ENCODE measurements around the gene BORCS8. TPM values are rescaled to one million over a fixed set of nuclear protein-coding genes. Genes with fewer than 3 reads are reported as not detected.

BORCS8 gene
- total RNA-seq, 1 donor from 2014 or later, result 33.5 TPM

DNA sequence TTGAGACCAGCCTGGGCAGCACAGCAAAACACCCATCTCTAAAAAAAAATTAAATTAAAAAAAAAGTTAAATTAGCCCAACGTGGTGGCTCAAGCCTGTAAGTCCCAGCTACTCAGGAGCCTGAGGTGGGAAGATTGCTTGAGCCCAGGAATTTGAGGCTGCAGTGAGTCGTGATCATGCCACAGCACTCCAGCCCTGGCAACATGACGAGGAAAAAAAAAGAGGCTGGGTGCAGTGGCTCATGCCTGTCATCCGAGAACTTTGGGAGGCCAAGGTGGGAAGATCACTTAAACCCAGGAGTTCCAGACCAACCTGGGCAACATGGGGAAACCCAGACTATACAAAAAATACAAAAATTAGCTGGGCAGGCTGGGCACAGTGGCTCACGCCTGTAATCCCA, 51.5 kb downstream of the BORCS8 start:
- H3K4me1 ChIP-seq (ENCODE audit: insufficient read depth, low read length), result peaks cover 8% of the 10 kb centered on the region
- H3K27me3 Mint-ChIP-seq (ENCODE audit: low read depth, unreplicated experiment), result peaks cover 7% of the 10 kb centered on the region
- no peak overlapping the region for H3K4me3 Mint-ChIP-seq (ENCODE audit: unreplicated experiment)
- no peaks in the 10 kb centered on the region for H4K20me1 ChIP-seq (ENCODE audit: insufficient read depth, low read length)
- no peak overlapping the region for H3K27ac ChIP-seq (ENCODE audit: low read depth, low read length)
- no peak overlapping the region for H3K27ac Mint-ChIP-seq (ENCODE audit: unreplicated experiment)
- H3K36me3 Mint-ChIP-seq (ENCODE audit: low read depth, unreplicated experiment), result no peaks in the 10 kb centered on the region
- no peak for TF ChIP-seq EZH2 (IDR thresholded peaks at IDR 0.05; ENCODE audit: insufficient read depth, low read length)
- TF ChIP-seq, protein P1, sequence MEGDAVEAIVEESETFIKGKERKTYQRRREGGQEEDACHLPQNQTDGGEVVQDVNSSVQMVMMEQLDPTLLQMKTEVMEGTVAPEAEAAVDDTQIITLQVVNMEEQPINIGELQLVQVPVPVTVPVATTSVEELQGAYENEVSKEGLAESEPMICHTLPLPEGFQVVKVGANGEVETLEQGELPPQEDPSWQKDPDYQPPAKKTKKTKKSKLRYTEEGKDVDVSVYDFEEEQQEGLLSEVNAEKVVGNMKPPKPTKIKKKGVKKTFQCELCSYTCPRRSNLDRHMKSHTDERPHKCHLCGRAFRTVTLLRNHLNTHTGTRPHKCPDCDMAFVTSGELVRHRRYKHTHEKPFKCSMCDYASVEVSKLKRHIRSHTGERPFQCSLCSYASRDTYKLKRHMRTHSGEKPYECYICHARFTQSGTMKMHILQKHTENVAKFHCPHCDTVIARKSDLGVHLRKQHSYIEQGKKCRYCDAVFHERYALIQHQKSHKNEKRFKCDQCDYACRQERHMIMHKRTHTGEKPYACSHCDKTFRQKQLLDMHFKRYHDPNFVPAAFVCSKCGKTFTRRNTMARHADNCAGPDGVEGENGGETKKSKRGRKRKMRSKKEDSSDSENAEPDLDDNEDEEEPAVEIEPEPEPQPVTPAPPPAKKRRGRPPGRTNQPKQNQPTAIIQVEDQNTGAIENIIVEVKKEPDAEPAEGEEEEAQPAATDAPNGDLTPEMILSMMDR (IDR thresholded peaks at IDR 0.05; ENCODE audit: insufficient read depth, low read depth, low read length), result no peak
- H2AFZ ChIP-seq (ENCODE audit: low read depth, low read length), result no peak overlapping the region
- DNase-seq (ENCODE audit: low read depth) (peak; percentile 45), FAIRE-seq (no peak)
- H3K27me3 ChIP-seq (ENCODE audit: insufficient read depth, low read length), result no peaks in the 10 kb centered on the region
- H3K9ac ChIP-seq (ENCODE audit: low read length), result no peak overlapping the region
- H3K4me3 ChIP-seq (ENCODE audit: insufficient read depth, low read depth, low read length), result no peak overlapping the region
- H3K4me1 Mint-ChIP-seq (ENCODE audit: low read depth, unreplicated experiment), result peaks cover 3% of the 10 kb centered on the region
- no peaks in the 10 kb centered on the region for H3K36me3 ChIP-seq (ENCODE audit: insufficient read depth, low read length)
- H3K9me3 Mint-ChIP-seq (ENCODE audit: unreplicated experiment), result no peaks in the 10 kb centered on the region
- H3K9me3 ChIP-seq (ENCODE audit: insufficient read depth, low read depth, low read length), result no peaks in the 10 kb centered on the region
- H3K79me2 ChIP-seq (ENCODE audit: insufficient read depth, low read length), result peaks cover 12% of the 10 kb centered on the region
- no peak overlapping the region for H3K4me2 ChIP-seq (ENCODE audit: low read length)

DNA sequence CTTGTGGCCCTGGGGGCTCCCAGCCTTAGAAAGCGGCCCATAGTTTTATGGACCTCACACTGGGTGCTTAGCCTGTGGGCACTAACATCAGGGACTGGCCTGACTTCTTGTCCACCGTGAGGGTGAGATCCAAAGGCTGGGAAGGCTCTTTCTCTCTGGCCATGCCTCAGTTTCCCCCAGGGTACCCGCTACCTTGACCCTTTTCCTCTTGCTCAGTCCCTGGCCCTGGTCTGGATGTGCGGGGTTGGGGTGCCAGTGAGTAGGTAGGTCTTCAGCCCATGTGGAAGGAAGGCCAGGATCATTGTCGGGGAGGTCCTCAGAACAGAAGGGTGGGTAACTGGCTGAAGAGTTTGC, 52.1 kb downstream of the BORCS8 start:
- no peaks in the 10 kb centered on the region for H3K36me3 ChIP-seq (ENCODE audit: insufficient read depth, low read length)
- peaks cover 12% of the 10 kb centered on the region for H3K79me2 ChIP-seq (ENCODE audit: insufficient read depth, low read length)
- no peaks in the 10 kb centered on the region for H4K20me1 ChIP-seq (ENCODE audit: insufficient read depth, low read length)
- H3K27ac ChIP-seq (ENCODE audit: low read depth, low read length), result no peak overlapping the region
- DNase-seq (ENCODE audit: low read depth) (no peak), FAIRE-seq (no peak)
- no peaks in the 10 kb centered on the region for H3K9me3 Mint-ChIP-seq (ENCODE audit: unreplicated experiment)
- no peaks in the 10 kb centered on the region for H3K9me3 ChIP-seq (ENCODE audit: insufficient read depth, low read depth, low read length)
- H3K4me3 Mint-ChIP-seq (ENCODE audit: unreplicated experiment), result no peak overlapping the region
- H3K4me3 ChIP-seq (ENCODE audit: insufficient read depth, low read depth, low read length), result no peak overlapping the region
- H3K9ac ChIP-seq (ENCODE audit: low read length), result no peak overlapping the region
- no peak for TF ChIP-seq EZH2 (IDR thresholded peaks at IDR 0.05; ENCODE audit: insufficient read depth, low read length)
- TF ChIP-seq, protein P1 (IDR thresholded peaks at IDR 0.05; ENCODE audit: insufficient read depth, low read depth, low read length), result no peak
- H3K36me3 Mint-ChIP-seq (ENCODE audit: low read depth, unreplicated experiment), result no peaks in the 10 kb centered on the region
- peak overlapping the region; percentile 55 for H3K27ac Mint-ChIP-seq (ENCODE audit: unreplicated experiment)
- peaks cover 8% of the 10 kb centered on the region for H3K4me1 ChIP-seq (ENCODE audit: insufficient read depth, low read length)
- no peak overlapping the region for H3K4me2 ChIP-seq (ENCODE audit: low read length)
- H3K4me1 Mint-ChIP-seq (ENCODE audit: low read depth, unreplicated experiment), result peaks cover 3% of the 10 kb centered on the region
- peaks cover 7% of the 10 kb centered on the region for H3K27me3 Mint-ChIP-seq (ENCODE audit: low read depth, unreplicated experiment)
- H3K27me3 ChIP-seq (ENCODE audit: insufficient read depth, low read length), result no peaks in the 10 kb centered on the region
- no peak overlapping the region for H2AFZ ChIP-seq (ENCODE audit: low read depth, low read length)

DNA sequence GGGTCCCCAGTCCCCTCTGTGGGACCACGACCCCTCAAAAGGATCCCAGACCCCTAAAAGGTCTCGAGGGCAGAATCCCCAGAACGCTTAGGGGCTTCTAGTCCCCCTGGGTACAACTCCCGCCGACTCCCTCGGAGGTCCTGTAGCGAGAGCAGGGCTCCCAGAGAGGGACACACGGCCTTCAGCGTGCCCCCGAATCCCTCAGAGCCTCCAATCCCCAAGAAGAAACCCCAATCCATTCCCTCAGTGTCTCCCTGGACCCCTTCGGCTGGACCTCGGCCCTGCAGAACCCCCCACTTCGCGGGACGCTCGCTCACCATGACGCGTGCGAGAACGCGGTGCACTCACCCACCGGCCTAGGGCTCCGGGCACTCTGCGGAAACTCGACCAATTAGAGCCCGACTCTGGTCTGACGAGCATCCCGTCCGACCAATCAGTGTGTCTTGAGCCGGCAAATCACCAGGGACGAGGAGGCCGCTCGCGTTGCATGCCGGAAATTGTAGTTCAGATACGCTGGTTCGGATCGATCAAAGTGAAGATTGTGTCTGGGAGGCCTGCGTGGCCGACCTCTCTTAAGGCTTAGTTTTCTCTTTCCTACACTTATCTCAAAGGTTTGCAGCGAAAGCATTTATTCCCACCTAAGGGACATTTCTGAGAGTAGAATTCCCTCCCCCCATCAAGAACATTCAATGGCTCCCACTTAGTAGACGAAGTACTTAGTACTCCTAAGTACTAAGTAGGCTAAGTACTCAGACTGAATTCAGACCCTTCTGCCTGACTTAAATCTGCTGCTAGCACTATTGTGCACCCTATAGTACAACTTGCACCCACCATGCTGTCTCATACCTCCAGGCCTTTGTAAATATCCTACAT, 53.6 kb downstream of the BORCS8 start, which contains the start of gene TMEM161A:
Gene TMEM161A, minus strand, starts transcription at position 370 of the 873 bp plus-strand sequence. Its CDS starts 50 bp downstream, at position 320.
- Histone ChIP-seq H3K27ac (ENCODE audit: low read depth, low read length) (peak within 1 kb of the TSS; percentile 75), H4K20me1 (ENCODE audit: insufficient read depth, low read length) (peaks cover 3% of the 10 kb centered on the region), H3K9ac (ENCODE audit: low read length) (peak within 1 kb of the TSS; percentile 96), H3K4me2 (ENCODE audit: low read length) (peak within 1 kb of the TSS; percentile 100), H3K27me3 (ENCODE audit: insufficient read depth, low read length) (no peaks in the 10 kb centered on the region), H3K9me3 (ENCODE audit: insufficient read depth, low read depth, low read length) (no peaks in the 10 kb centered on the region), H3K4me1 (ENCODE audit: insufficient read depth, low read length) (peaks cover 8% of the 10 kb centered on the region), H3K79me2 (ENCODE audit: insufficient read depth, low read length) (peaks cover 12% of the 10 kb centered on the region), H3K36me3 (ENCODE audit: insufficient read depth, low read length) (no peaks in the 10 kb centered on the region), H3K4me3 (ENCODE audit: insufficient read depth, low read depth, low read length) (peak within 1 kb of the TSS; percentile 89), H2AFZ (ENCODE audit: low read depth, low read length) (peak within 1 kb of the TSS; percentile 94)
- H3K9me3 Mint-ChIP-seq (ENCODE audit: unreplicated experiment), result no peaks in the 10 kb centered on the region
- TF ChIP-seq EZH2 (IDR thresholded peaks at IDR 0.05; ENCODE audit: insufficient read depth, low read length), result no peak
- TF ChIP-seq, protein P1 (IDR thresholded peaks at IDR 0.05; ENCODE audit: insufficient read depth, low read depth, low read length), result no peak
- DNase-seq (ENCODE audit: low read depth), result peak; percentile 100
- H3K36me3 Mint-ChIP-seq (ENCODE audit: low read depth, unreplicated experiment), result peaks cover 4% of the 10 kb centered on the region
- no peak for FAIRE-seq
- peak within 1 kb of the TSS; percentile 85 for H3K27ac Mint-ChIP-seq (ENCODE audit: unreplicated experiment)
- H3K27me3 Mint-ChIP-seq (ENCODE audit: low read depth, unreplicated experiment), result peaks cover 7% of the 10 kb centered on the region
- peaks cover 3% of the 10 kb centered on the region for H3K4me1 Mint-ChIP-seq (ENCODE audit: low read depth, unreplicated experiment)
- H3K4me3 Mint-ChIP-seq (ENCODE audit: unreplicated experiment), result peak within 1 kb of the TSS; percentile 99

Data from astrocyte (in vitro differentiated cells and primary cell).